ENCODE results near the gene ABCA7.
A peak's percentile ranks its signal among the peaks of the same experiment; 100 is the strongest.
"Not testable (repeated sequence)": the region's sequence is repeated elsewhere in the genome, so short reads cannot be mapped to it uniquely, and the experiment has no call there.

Gene ABCA7

DNA sequence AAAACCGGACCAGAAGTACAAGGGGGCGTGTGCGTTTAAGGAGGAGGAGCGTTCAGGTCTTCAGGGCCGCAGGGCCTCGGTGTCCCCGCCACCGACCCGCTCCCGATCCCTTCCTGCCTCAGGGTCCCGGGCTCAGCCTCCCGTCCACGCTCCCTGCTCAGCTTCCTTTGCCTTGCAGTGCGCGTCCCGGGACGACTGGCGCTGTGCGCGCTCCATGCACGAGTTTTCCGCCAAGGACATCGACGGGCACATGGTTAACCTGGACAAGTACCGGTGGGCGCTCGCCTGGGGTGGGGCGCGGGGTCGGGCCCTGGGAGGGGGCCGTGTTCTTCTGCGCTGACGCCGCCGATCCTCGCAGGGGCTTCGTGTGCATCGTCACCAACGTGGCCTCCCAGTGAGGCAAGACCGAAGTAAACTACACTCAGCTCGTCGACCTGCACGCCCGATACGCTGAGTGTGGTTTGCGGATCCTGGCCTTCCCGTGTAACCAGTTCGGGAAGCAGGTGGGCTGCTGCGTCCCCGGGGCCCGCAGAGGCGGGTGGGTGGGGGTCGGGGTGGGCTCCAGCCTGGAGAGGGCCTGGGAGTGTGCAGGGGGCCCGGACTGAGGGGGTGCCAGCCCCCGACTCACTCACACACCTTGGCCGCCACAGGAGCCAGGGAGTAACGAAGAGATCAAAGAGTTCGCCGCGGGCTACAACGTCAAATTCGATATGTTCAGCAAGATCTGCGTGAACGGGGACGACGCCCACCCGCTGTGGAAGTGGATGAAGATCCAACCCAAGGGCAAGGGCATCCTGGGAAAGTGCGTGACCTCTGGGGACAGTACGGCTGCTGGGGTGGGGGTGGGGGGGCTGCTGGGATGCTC is 65.3 kb downstream of the ABCA7 start:
- DNase-seq (ENCODE audit: low spot score) = no peak

DNA sequence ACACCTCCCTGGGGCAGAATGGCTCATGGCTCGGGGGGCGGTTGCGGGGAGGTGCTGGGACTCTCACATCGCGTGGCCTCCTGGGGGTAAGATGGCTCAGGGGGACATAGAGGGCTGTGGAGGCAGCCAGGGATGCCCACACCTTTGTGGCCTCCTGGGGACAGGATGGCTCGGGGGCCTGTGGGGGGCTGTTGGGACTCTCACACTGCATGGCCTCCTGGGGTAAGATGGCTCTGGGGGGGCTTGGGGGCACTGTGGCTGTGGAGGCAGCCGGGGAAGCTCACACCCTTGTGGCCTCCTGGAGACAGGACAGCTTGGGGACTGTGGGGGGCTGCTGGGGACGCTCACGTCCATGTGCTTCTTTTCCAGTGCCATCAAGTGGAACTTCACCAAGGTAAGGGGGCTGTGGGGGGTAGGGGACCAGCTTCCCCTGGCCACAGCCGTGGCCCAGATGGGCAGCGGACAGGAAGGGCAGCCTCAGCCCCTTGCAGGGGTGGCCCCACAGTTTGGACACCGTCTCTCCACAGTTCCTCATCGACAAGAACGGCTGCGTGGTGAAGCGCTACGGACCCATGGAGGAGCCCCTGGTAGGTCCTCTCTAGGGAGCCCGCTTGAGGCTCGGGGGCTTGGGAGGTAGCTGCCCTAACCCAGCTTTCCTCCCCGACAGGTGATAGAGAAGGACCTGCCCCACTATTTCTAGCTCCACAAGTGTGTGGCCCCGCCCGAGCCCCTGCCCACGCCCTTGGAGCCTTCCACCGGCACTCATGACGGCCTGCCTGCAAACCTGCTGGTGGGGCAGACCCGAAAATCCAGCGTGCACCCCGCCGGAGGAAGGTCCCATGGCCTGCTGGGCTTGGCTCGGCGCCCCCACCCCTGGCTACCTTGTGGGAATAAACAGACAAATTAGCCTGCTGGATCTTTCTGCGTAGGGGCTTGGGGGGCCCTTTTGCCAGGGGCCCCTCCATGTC is 66.2 kb downstream of the ABCA7 start:
- DNase-seq (ENCODE audit: low spot score) = no peak

DNA sequence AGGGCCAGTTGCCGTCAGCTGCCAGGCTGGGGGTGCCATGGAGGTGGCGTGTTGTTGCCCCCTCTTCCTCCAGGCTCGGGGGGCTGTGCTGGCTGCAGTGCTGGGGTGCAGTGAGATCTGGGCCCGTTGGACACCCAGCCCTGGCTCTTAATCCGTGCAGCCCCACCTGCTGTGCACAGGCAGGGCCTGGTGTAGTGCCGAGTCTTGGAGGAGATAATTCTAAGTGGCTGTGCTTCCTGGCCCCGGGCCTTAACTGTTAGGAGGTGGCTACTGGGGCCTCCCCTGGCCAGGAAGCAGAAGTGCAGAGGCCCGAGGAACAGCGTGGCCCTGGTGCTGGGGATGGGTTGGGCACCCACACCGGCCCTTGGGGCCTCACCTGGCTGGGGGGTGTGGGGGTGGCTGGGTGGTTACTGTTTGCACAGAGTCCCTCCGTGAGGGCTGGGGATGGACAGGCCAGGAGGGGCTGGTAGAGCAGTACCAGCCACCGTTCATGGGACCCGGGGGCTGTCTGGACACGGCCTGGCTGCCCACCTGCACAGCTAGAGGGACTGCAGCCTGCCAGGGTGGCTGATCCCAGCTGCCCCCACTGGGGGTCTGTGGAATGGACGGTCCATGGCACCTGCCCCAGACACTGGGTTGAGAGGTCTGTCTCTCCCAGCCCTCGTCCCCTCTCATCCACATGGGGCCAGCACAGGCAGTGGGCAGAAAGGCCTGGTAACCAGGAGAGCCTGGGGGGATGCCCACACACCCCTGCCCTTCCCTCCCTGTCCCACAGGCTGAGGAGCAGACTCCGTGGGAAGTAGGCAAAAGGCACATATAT is 67.1 kb downstream of the ABCA7 start:
- peak; percentile 51 for DNase-seq (ENCODE audit: low spot score)

DNA sequence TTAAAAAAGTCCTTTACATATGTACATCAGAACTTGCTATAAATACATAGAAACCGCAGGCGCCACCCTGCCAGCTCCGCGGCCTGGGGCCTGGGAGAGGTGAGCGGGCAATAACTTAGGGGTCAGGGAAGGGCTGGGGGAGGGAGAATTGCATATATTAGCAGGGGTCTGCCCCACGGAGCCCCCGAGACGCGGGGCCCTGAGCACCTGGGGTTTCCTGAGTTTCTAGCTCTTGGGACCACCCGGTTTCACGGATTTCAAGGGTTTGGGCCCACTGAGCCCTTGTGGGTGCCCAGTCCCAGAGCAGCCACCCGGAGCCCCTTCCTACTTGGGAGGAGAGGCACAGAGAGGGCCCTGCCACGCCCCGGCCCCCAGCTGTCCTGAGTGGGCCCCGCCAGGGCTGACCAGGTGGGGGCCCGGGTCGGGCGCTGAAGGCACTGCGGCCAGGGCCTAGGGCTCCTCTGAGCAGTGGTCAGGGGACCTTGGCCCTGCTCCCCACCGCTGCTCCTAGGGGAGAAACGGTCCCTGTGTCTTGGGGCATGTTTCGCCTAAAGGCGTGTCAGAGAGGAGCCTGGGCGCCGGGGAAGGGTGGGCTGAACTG is 67.9 kb downstream of the ABCA7 start:
- DNase-seq (ENCODE audit: low spot score) = no peak

DNA sequence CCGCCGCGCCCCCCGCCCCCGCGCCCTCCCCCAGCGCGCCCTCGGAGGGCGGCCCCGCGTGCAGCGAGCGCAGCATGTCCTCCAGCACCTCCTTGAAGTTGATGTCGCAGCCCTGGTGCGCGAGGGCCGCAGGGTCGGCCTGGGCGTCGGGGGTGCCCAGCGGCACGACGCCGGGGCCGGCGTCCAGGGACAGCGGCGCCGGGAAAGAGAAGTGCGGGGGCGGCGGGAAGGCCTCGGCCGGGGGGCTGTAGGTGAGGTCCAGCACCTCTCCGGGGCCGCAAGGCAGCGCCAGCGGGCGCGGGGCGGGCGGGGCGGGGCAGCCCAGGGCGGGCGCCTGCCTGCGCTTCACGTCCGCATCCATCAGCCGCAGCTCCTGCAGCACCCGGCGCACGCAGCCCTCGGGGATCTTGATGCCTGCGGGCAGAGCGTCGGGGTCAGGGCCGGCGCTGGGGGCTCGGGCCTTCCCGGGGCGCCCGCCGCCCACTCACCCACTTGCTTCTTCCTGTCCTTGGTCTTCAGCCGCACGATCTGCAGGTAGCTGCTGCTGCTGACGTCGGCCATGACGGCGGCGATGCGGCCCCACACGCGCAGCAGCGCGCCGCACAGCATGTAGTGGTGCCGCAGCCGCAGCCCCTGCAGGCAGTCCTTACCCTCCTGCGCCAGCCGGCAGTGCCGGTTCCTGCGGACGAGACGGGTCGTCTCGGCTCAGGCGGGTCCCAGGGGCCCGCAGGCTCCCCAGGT is 68.6 kb downstream of the ABCA7 start:
- no peak for DNase-seq (ENCODE audit: low spot score)

DNA sequence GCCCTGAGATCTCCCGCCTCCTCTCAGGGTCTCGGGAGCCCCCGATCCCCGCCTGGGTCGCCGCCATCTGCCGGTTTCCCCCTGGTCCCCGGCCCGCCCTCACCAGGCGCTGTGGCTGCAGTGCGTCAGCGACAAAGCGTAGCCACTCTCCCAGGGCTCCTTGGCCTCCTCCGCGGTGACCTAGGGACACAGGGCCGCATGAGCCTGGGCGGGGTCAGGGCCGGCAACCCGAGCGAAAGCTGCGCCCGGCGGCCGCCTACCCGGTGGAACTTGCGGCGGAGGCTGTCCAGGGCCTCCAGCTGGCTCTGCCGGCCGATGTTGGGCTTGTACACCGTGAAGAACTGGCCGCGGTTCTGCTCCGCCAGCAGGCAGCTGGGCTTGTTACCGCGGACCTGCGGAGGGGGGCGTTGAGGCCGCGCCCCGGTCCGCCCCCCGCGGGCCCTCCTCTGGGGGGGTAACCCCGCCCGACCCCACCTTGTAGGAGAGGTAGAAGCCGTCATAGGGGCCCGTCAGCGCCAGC is 69.2 kb downstream of the ABCA7 start:
- DNase-seq (ENCODE audit: low spot score) = no peak

DNA sequence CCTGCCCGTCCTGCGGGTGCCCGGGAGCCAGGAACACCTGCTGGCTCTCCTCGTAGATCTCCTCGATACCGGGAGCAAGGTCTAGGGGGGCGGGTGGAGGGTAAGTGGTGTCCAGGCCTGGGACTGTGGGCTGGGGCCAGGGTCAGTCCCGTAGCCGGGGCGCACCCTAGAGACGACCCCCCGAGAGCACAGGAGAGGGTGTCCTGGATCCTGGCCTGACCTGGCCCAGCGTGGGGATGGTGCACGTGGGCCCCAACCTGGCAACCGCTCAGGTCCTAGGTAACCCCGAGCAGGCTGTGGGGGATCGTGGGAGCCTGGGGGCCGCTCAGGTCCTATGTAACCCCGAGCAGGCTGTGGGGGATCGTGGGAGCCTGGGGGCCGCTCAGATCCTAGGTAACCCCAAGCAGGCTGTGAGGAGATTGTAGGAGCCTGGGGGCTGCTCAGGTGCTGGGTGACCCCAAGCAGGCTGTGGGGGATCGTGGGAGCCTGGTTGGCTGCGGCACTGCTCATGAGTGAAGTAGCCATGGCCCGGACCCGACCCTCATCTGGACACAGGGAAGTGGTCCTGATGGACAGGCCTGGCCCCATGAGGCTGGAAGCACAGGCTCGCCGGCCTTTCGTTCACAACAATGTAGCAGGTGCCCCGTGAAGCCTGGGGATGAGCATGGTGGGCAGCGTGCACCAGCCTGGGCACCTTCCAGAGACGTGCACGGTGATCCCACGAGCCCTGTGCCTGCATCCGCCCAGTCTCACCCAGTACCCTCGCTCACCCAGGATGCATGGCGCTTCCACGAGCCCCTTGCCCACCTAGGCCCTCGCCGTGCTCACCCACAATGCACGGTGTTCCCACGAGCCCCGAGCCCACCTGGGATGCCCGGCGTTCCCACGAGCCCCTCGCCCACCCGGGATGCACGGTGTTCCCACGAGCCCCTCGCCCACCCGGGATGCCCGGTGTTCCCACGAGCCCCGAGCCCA is 70.1 kb downstream of the ABCA7 start:
- DNase-seq (ENCODE audit: low spot score) = no peak

DNA sequence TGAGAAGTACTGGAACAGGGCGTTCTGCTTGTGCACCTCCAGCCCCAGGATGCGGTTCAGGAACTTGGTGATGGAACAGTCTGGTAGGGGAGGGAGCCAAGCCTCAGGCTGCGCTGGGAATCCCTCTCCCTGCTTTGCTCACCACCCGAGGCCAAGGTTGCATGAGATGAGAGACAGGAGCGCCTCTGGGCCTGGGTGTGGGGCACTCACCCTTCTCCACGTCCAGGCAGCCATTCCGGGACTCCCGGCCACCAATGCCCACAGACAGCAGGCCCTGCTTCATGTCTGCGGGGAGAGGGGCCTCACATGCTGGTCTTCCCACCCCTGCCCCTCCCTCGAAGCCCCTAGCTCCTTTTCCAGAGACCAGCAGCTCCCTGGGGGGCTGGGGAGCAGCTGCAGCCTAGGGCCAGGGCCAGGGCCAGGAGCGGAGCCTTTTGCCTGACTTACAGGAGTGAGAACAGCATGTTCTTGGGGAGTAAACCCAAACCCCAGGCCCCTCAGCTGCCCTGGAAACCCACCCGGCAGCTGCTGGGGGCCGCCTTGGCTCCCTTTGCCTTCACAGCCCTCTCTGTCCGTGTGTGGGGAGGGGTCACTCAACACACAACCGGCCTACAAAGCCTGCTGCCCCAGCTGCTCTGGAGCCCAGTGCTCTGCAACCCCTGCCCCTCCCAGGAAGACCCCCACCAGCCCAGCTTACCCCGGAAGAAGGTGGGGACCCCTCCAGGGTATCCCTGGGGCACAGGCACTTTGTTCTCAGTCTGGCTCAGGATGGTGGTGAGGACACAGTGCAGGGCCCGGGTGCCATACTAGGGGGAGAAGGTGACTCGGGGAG is 71.1 kb downstream of the ABCA7 start:
- DNase-seq (ENCODE audit: low spot score) = peak; percentile 50

DNA sequence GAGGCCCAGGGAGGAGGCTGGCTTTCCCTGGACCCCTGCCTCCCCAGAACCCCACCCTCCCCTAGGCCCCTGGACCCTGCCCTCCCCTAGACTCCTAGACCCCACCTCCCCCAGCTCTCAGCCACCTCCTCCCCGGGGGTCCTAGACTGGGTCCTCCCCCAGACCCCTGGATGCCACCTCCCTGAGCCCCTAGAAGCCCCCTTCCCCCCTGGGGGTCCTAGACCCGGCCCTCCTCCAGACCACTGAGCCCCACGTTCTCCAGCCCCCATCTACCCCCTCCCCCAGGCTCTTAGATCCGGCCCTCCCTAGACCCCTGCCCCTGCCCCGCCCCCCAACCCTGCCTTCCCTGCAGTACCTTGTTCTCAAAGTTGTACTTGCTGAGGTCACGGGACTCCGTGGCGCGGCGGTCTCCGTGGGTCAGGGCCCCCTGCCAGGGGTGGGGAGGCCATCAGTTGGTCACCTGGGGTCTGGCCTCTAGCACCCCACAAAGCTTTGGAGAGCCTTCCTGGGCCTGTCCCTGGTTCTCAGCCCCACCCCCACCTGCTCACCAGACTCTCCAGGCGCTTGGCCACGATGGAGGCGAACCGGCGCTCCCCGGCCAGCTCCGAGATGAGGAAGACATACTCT is 71.8 kb downstream of the ABCA7 start:
- DNase-seq (ENCODE audit: low spot score) = no peak

DNA sequence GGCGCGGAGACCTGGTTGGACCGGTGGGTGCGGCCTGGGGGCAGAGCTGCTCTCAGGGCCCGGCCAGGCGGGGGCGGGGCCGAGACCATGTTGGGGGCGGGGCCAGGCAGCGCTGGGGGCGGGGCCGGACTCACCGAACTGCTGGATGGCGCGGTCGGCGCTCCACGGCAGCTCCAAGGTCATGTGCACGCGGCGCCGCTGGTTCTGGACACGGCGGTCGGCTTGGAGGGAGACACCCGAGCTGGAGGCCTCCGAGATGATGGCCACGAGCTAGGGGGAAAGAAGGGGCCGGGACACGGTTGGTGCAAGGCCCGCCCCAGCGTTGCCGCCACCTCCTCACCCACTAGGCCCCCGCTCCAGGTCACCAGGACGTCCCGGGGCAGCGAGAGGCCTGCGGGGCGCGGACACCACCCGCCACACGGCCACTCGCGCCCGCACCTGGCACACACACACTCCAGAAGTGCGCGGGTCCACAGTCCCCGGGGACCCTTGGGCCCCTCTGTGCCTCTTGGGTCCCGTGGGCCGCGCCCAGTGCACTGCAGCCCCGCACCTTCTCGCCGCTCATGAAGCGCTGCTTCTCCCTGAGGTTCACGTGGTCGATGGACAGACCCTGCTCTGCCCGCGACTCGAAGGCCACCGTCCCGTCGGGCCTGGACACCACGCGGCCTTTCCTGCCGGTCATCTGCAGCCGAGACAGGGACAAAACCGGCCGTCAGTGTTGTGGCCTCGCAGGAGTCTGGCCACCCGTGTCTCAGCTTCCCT is 72.5 kb downstream of the ABCA7 start:
- no peak for DNase-seq (ENCODE audit: low spot score)

DNA sequence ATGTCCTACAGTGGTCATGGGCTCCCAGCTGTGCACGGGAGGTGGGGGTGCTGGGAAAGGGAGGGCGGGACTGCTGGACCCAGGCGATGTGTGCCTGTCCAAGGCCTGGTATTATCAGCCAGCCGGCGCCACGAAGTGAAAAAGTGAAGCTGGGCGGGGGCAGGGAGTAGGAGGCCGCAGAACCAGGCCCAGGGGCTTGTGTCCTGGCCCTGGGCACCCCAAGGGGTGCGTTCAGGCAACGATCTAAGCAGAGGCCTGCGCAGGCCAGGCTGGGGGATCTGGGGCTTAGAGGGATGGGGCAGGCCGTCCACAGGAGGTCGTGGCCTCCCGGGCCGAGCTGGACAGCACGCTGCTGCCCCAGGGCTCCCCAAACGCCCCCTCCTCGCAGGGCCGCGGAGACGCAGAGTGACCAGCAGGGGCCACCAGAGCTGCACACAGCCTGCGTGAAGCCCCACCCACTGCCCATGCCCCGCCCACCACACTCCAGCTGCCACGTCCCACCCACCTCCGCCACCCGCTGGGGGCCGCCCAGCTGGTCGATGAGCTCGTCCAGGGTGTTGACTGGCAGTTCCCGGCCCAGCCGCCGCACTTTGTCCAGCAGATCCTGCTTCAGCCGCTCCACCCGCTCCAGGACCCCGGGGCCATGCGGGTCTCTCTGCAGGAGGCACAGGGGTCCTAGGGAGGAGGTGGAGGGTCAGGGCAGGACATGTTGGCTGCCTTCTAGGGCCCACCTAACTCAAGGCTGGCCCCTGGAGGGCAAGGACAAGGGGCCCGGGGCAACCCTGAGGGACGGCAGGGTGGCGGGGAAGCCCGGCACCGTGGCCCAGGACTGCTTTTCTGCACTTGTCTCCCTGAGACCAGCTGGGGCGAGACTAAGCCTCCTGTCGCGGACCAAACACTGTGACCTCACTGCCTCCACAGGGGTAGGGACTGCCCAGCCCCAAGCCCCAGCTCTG is 73.4 kb downstream of the ABCA7 start:
- peak; percentile 58 for DNase-seq (ENCODE audit: low spot score)

DNA sequence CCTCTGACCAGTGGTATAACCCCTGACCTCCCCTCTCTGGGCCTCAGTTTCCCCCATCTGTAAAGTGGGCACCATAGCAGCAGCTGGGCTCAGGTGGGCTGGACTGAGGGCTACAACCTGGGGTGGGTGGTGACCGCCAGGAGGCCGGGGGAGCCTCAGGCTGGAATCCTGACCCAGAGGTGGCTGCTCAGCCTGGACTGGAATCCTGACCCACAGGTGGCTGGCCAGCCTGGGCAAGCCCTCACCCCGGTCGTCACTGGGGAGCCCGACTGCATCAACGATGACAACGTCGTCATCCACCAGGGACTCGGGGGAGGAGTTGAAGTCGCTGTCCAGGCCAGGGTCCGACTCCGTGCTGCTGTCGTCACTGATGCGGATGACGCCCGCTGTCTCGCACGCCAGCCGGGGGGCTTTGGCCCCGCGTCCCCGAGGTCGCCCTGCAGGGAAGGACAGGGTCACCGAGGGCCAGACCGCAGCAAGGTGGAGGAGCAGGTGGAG is 74.1 kb downstream of the ABCA7 start:
- DNase-seq (ENCODE audit: low spot score) = no peak

DNA sequence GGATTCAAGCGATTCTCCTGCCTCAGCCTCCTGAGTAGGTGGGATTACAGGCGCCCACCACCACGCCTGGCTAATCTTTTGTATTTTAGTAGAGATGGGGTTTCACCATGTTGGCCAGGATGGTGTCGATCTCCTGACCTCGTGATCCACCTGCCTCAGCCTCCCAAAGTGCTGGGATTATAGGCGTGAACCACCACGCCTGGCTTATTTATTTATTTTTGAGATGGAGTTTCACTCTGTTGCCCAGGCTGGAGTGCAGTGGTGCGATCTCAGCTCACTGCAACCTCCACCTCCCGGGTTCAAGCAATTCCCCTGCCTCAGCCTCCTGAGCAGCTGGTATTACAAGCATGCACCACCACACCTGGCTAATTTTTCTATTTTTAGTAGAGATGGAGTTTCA is 74.8 kb downstream of the ABCA7 start:
- DNase-seq (ENCODE audit: low spot score) = not testable (repeated sequence)

All from cerebellar cortex (tissue), 1 donor.